ENCODE measurements around the gene ERMP1. TPM values are rescaled to one million over a fixed set of nuclear protein-coding genes. Genes with fewer than 3 reads are reported as not detected.

ERMP1 gene
- total and polyA plus RNA-seq, 2 donors (not counting 3 experiments of a cell fraction or from before 2014, with no cell fraction given) = 9.7 to 16.6 TPM

GRCh38 chr9:5815461-5815860 is 17.5 kb downstream of the ERMP1 start:
- POLR2A ChIA-PET = no interaction called here
- FAIRE-seq = no peak
- no peaks in the 10 kb centered on the region for H3K79me2 ChIP-seq (ENCODE audit: control insufficient read depth, insufficient read depth, low read length)
- intact Hi-C loops (cut with micrococcal nuclease) = no loop called here
- H3K27ac ChIP-seq (ENCODE audit: insufficient read depth, low read depth, low read length) = no peak overlapping the region
- H3K36me3 ChIP-seq (ENCODE audit: control insufficient read depth in 2 of 2, extremely low read depth in 1 of 2, insufficient read depth in 2 of 2, low read length in 2 of 2) = no peaks in the 10 kb centered on the region
- BruUV-seq (replicated peaks) = no TSS peak
- CTCF ChIA-PET = no interaction called here
- no peak overlapping the region for H2AFZ ChIP-seq (ENCODE audit: low read depth, low read length)
- no peak overlapping the region for H3K9ac ChIP-seq (replicated peaks; ENCODE audit: extremely low read depth, insufficient read depth, low read length)
- H3K27me3 ChIP-seq (ENCODE audit: control insufficient read depth in 2 of 2, insufficient read depth in 2 of 2, low read length in 2 of 2) = no peaks in the 10 kb centered on the region
- TF ChIP-seq POLR2A (IDR thresholded peaks at IDR 0.05; ENCODE audit: low read depth, low read length) (no peak), MYC (IDR thresholded peaks at IDR 0.05; ENCODE audit: low read depth, low read length) (no peak), EZH2 (IDR thresholded peaks at IDR 0.05; ENCODE audit: borderline replicate concordance, low read depth, low read length, severe bottlenecking) (no peak), MAX (IDR thresholded peaks at IDR 0.05; ENCODE audit: insufficient read depth, insufficient read length) (no peak), GATA2 (IDR thresholded peaks at IDR 0.05; ENCODE audit: insufficient read depth, insufficient read length, low read depth, low read length) (no peak), POLR2AphosphoS5 (IDR thresholded peaks at IDR 0.05; ENCODE audit: insufficient read depth, low read depth, low read length) (no peak), CTCF (IDR thresholded peaks at IDR 0.05; ENCODE audit: extremely low read depth in 1 of 2, insufficient read depth in 1 of 2, low read depth in 1 of 2, low read length in 2 of 2) (no peak), JUN (IDR thresholded peaks at IDR 0.05; ENCODE audit: borderline replicate concordance, insufficient read depth, insufficient read length, low read depth) (no peak), FOS (IDR thresholded peaks at IDR 0.05; ENCODE audit: borderline replicate concordance, insufficient read depth, low read length) (no peak)
- no peaks in the 10 kb centered on the region for H3K9me3 ChIP-seq (replicated peaks; ENCODE audit: control insufficient read depth, insufficient read depth, low read length)
- no peak overlapping the region for H3K4me2 ChIP-seq (ENCODE audit: insufficient read depth, low read length)
- no peaks in the 10 kb centered on the region for H3K9me1 ChIP-seq (replicated peaks; ENCODE audit: control insufficient read depth, extremely low read depth, insufficient read depth, low read length)
- no peak for DNase-seq (ENCODE audit: low read depth, low spot score)
- H3K4me3 ChIP-seq (replicated peaks in 1 of 3; ENCODE audit: insufficient read depth in 1 of 3, low read depth in 1 of 3, low read length in 3 of 3) = no peak overlapping the region
- no peaks in the 10 kb centered on the region for H4K20me1 ChIP-seq (replicated peaks; ENCODE audit: control insufficient read depth, extremely low read depth, insufficient read depth, low read length)
- H3K4me1 ChIP-seq (ENCODE audit: control insufficient read depth, extremely low read depth, insufficient read depth, low read length) = no peaks in the 10 kb centered on the region
- dilution Hi-C loops (cut with MboI; ENCODE audit: extremely low pct_ligation_motif_present, low sequenced_read_pairs) = no loop called here

Measured in endothelial cell of umbilical vein (primary cell).